A673 (cell line): Measurements from ENCODE around the gene PILRB. TPM values are rescaled to one million over a fixed set of nuclear protein-coding genes. Genes with fewer than 3 reads are reported as not detected.
"Not testable (repeated sequence)": the region's sequence is repeated elsewhere in the genome, so short reads cannot be mapped to it uniquely, and the experiment has no call there.

Source experiments
- Bru-seq: library from RNA; stranded (reverse); fragments of 400-500 nt; gene quantifications from one replicate; lab custom pipeline; 2021; lab: Mats Ljungman, UMichigan
- BruChase-seq, 2 experiments: library from RNA; stranded (reverse); fragments of 400-500 nt; gene quantifications; one replicate each; lab custom pipeline; 2021; lab: Mats Ljungman, UMichigan
- BruUV-seq: library from RNA; stranded (reverse); fragments of 400-500 nt; replicated peaks from 2 replicates; lab custom pipeline; 2021; lab: Mats Ljungman, UMichigan
- CTCF ChIA-PET: fragments of 300-600 bp; sonication (Branson Sonifier 250); formaldehyde crosslinking; loops from one replicate; lab custom pipeline; 2022; ENCODE audit warnings: antibody characterized with exemption; lab: Charles Lee
- POLR2A ChIA-PET: fragments of 300-600 bp; sonication (Branson Sonifier 250); formaldehyde crosslinking; loops from one replicate; lab custom pipeline; 2022; ENCODE audit warnings: antibody characterized with exemption; ENCODE audit not compliant: low non-redundant PET; lab: Charles Lee
- DNase-seq: peaks from one replicate; pipeline ENCODE4 v3.0.0-alpha.2; 2015; ENCODE audit warnings: low spot score
- H3K27ac ChIP-seq: fragments of 200-600 bp; sonication (generic); 2 replicates; pipeline ENCODE4 v1.5.1; 2016; ENCODE audit warnings: mixed run types, low read depth, mild to moderate bottlenecking, mixed read lengths, antibody characterized with exemption, low read length; ENCODE audit not compliant: poor library complexity, severe bottlenecking
- H3K27me3 ChIP-seq: fragments of 200-600 bp; sonication (generic); replicated peaks from 2 replicates; pipeline ENCODE4 v1.6.1; 2017; ENCODE audit warnings: mixed run types, low read depth, mild to moderate bottlenecking, mixed read lengths, antibody characterized with exemption, low read length; ENCODE audit not compliant: insufficient read depth, poor library complexity
- H3K36me3 ChIP-seq: fragments of 200-600 bp; sonication (generic); 2 replicates; pipeline ENCODE4 v1.6.1; 2016; ENCODE audit warnings: mixed run types, mild to moderate bottlenecking, mixed read lengths, antibody characterized with exemption, low read length; ENCODE audit not compliant: insufficient read depth, poor library complexity, severe bottlenecking
- H3K4me1 ChIP-seq: fragments of 200-600 bp; sonication (generic); 2 replicates; pipeline ENCODE4 v1.6.1; 2017; ENCODE audit warnings: mixed run types, mild to moderate bottlenecking, mixed read lengths, antibody characterized with exemption, low read length; ENCODE audit not compliant: insufficient read depth, poor library complexity, severe bottlenecking
- H3K4me3 ChIP-seq: fragments of 200-600 bp; sonication (generic); 2 replicates; pipeline ENCODE4 v1.5.1; 2016; ENCODE audit warnings: low read depth, mixed run types, mild to moderate bottlenecking, mixed read lengths, low read length; ENCODE audit not compliant: poor library complexity, severe bottlenecking
- H3K9me3 ChIP-seq: fragments of 200-600 bp; sonication (generic); 2 replicates; pipeline ENCODE4 v1.6.1; 2016; ENCODE audit warnings: mixed run types, low read depth, mild to moderate bottlenecking, mixed read lengths, antibody characterized with exemption, low read length; ENCODE audit not compliant: poor library complexity, severe bottlenecking
- EZH2 ChIP-seq: fragments of 200-600 bp; sonication (generic); IDR thresholded peaks from 2 replicates; pipeline ENCODE4 v1.6.1; 2017; ENCODE audit warnings: borderline replicate concordance, low read depth, mild to moderate bottlenecking, mixed read lengths, antibody characterized with exemption, low read length; ENCODE audit not compliant: poor library complexity, severe bottlenecking
- intact Hi-C: fragments of 100-400 bp; cut with micrococcal nuclease; formaldehyde crosslinking; loops from one replicate; pipeline ENCODE4 v1.10.0; 2022; ENCODE audit not compliant: unreplicated experiment
- long read RNA-seq: library from polyadenylated mRNA; stranded (forward); transcript quantifications from one replicate; pipeline ENCODE4 v2.0.0, GENCODE V29; 2022
- total RNA-seq: library from RNA; stranded (reverse); gene quantifications from 2 replicates; pipeline ENCODE4 v1.2.3, GENCODE V29; 2021
- TF ChIP-seq, protein P1 (sequence below): fragments of 300-800, 200-600 bp; sonication (generic); conservative IDR thresholded peaks from 2 replicates; pipeline ENCODE4 v1.5.1; 2017; ENCODE audit warnings: low read depth, mild to moderate bottlenecking, antibody characterized with exemption, low read length, moderate library complexity, mixed read lengths

The PILRB gene
- total RNA-seq (26.5 and 31.0 TPM in 2 replicates), Bru-seq, nascent RNA (percentile 82 among the genes with signal in this experiment), BruChase-seq, experiment 1, labeled RNA remaining after a 2-hour chase (percentile 88 among the genes with signal in this experiment), BruChase-seq, experiment 2, labeled RNA remaining after a 6-hour chase (percentile 90 among the genes with signal in this experiment)
- long read RNA-seq, partial matches to known transcripts = 0 of 9 reads
- long read RNA-seq, other reads (novel, unspliced or antisense) = 9 of 9 reads

DNA sequence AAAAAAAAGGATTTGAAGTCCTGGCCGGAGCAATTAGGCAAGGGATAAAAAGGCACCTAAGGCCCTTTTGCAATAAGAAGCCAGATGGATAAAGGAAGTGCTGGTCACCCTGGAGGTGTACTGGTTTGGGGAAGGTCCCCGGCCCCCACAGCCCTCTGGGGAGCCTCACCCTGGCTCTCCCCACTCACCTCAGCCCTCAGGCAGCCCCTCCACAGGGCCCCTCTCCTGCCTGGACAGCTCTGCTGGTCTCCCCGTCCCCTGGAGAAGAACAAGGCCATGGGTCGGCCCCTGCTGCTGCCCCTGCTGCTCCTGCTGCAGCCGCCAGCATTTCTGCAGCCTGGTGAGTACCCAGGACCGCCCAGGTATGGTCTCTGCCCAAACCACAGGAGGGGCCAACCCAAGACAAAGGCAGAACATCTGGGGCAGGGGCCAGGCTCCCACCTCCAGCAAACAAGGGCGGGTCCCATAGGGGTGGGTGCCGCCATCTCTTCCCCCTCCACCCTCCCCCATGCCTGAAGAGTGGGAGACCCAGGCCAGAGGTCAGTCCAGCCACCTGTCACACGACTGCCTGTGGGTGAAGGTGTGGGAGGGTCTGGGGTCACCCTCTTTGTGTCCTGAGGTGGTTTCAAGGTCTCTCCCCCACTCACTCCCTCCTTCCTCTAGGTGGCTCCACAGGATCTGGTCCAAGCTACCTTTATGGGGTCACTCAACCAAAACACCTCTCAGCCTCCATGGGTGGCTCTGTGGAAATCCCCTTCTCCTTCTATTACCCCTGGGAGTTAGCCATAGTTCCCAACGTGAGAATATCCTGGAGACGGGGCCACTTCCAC lies at the start of gene PILRB:
Gene PILRB, plus strand, starts transcription at position 91 of the 830 bp plus-strand sequence. Its CDS starts 186 bp downstream, at position 277.
- peaks cover 77% of the 10 kb centered on the region for H3K36me3 ChIP-seq
- TF ChIP-seq, protein P1, sequence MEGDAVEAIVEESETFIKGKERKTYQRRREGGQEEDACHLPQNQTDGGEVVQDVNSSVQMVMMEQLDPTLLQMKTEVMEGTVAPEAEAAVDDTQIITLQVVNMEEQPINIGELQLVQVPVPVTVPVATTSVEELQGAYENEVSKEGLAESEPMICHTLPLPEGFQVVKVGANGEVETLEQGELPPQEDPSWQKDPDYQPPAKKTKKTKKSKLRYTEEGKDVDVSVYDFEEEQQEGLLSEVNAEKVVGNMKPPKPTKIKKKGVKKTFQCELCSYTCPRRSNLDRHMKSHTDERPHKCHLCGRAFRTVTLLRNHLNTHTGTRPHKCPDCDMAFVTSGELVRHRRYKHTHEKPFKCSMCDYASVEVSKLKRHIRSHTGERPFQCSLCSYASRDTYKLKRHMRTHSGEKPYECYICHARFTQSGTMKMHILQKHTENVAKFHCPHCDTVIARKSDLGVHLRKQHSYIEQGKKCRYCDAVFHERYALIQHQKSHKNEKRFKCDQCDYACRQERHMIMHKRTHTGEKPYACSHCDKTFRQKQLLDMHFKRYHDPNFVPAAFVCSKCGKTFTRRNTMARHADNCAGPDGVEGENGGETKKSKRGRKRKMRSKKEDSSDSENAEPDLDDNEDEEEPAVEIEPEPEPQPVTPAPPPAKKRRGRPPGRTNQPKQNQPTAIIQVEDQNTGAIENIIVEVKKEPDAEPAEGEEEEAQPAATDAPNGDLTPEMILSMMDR = no peak
- no peak for TF ChIP-seq EZH2
- intact Hi-C loops = no loop called here

DNA sequence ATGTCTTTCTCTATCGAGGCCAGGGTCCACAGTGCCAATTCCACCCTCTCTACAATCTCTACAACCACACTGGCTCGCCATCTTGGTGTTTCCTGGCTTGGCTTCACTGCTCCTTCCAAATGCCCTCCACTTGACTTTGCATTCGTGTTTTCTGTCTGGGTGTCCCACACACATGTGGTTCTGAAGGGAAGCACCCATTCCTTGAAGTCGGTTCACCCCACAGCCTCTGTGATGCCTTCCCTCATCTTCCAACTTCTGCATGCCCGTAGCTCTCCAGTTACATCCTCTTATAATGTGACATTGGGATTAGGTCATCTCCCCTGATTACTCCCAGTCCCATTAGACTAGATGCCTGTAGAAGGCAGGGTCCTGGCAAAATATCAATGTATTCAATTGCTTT lies 39.6 kb upstream of the PILRB start:
- H3K36me3 ChIP-seq, CTCF ChIA-PET, H3K27me3 ChIP-seq, POLR2A ChIA-PET, H3K9me3 ChIP-seq, BruUV-seq, H3K27ac ChIP-seq, DNase-seq, intact Hi-C loops, H3K4me3 ChIP-seq, H3K4me1 ChIP-seq: not testable (repeated sequence)

More for the DNA sequence above, at the start of gene PILRB:
- H3K27ac ChIP-seq = no peak within 1 kb of the TSS
- no peak within 1 kb of the TSS for H3K4me3 ChIP-seq
- ChIA-PET POLR2A (no interaction called here), CTCF (no interaction called here)
- no peaks in the 10 kb centered on the region for H3K4me1 ChIP-seq
- no peaks in the 10 kb centered on the region for H3K27me3 ChIP-seq
- no peaks in the 10 kb centered on the region for H3K9me3 ChIP-seq
- DNase-seq = no peak
- no TSS peak for BruUV-seq

DNA sequence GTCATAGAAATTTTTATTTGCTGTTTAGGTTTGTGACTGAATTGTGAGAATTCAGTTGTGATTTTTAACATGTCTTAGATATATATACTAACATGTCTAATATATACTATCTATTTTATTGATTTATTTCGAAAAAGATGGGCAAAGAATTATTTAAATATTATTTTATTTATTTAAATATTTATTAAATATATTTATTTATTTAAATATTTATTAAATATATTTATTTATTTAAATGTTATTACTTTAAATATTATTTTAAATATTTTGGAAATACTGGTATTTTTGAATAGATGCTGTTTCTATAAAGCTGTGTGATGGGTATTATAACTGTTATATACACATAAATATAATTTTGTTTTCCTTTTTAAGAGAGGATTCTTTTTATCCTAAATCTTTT lies 36.3 kb upstream of the PILRB start:
- H3K4me1 ChIP-seq, BruUV-seq, H3K27me3 ChIP-seq, H3K4me3 ChIP-seq, POLR2A ChIA-PET, intact Hi-C loops, CTCF ChIA-PET, DNase-seq, H3K27ac ChIP-seq, H3K9me3 ChIP-seq, H3K36me3 ChIP-seq: not testable (repeated sequence)

DNA sequence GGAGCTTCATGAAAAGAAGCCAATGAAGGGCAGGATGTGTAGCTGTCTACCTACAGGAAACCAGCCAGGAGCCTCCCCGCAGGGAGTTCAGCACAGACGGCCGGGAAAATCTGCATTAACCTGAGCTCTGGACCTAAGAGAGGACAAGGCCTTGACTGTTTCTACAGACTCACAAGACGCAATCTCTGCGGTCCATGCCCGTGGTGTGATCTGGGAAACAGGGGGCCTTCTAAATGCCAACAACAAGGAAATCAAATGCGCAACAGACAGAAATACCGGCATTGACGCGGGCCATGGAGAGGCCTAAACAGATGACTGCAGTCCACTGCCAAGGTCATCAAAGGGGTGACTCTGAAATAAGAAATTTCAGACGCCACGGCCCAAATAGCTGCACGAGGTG lies 33.7 kb upstream of the PILRB start:
- H3K9me3 ChIP-seq, intact Hi-C loops, H3K27ac ChIP-seq, DNase-seq, H3K36me3 ChIP-seq, H3K27me3 ChIP-seq, H3K4me1 ChIP-seq, H3K4me3 ChIP-seq, BruUV-seq, POLR2A ChIA-PET, CTCF ChIA-PET: not testable (repeated sequence)

DNA sequence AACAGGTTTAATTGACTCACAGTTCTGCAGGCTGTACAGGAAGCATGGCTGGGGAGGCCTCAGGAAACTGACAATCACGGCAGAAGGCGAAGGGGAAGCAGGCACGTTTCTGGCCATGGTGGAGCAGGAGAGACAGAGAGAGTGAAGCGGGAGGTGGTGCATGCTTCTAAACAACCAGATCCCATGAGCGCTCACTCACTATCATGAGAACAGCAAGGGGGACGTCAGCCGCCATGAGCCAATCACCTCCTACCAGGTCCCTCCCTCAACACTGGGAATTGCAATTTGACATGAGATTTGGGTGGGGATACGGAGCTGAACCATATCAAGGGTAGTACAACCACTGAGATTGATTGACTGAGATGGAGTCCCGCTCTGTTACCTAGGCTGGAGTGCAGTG lies 32.2 kb upstream of the PILRB start:
- BruUV-seq, H3K36me3 ChIP-seq, H3K27ac ChIP-seq, H3K27me3 ChIP-seq, H3K4me3 ChIP-seq, CTCF ChIA-PET, H3K4me1 ChIP-seq, DNase-seq, POLR2A ChIA-PET, intact Hi-C loops, H3K9me3 ChIP-seq: not testable (repeated sequence)

DNA sequence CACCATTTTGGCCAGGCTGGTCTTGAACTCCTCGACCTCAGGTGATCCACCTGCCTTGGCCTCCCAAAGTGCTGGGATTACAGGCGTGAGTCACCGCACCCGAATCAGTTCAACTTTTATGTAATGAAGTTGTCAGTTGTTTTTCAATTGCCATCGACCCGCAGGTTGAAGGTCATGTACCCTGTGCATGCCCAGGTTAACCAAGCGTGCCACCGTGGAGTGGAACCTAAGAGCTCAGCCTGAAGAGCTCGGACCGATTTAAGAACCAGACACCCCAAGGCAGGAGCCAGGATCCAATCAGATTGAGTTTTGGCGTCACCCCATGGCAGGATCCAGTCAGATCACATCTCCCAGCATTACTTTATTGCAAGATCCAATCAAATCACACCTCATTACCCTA lies 31.0 kb upstream of the PILRB start:
- BruUV-seq, H3K4me1 ChIP-seq, intact Hi-C loops, H3K4me3 ChIP-seq, CTCF ChIA-PET, H3K27ac ChIP-seq, DNase-seq, H3K9me3 ChIP-seq, H3K36me3 ChIP-seq, H3K27me3 ChIP-seq, POLR2A ChIA-PET: not testable (repeated sequence)
